HG03558 (cell line): ENCODE measurements around the gene A2M.

ENCODE experiments used
- ATAC-seq: cut with Tn5 transposase; IDR thresholded peaks from one replicate; pipeline ENCODE4 v1.9.1; 2021; ENCODE audit warnings: moderate number of reproducible peaks; ENCODE audit not compliant: unreplicated experiment; ENCODE audit errors: extremely low read depth

The A2M gene

DNA sequence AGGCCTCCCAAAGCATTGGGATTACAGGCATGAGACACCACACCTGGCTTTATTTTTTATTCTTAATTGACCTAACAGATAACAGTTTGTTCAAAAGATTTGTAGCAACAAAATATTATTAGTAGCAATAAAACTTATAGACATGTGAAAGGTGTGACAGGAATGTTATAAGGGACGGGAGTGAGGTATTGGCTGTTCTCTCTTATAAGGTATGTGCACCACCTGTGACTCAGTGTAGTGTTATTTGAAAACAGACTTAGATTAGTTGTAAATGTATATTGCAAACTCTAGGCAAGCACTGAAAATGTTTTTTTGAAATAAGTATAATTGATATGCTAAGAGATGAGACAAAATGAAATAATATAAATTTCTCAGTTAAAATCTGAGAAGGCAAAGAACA, 68.6 kb downstream of the A2M start:
- ATAC-seq, result no peak

DNA sequence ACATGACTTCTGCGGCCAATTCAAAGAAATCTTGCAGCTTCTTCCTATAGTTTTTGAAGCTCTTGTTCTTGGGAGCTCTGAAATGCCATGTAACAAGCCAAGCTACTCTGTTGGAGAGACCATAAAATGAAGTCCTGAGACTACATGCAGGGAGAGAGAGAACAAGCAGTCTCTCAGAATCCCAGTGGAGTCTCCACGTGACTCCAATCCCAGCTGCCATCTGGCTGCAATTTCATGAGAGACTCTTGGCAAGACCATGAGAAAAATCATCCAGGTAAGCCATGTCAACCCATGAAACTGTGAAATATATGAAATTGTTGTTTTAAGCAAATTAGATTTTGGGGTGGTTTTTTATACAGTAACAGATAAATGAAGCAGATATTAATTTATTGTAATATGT, 72.0 kb downstream of the A2M start:
- no peak for ATAC-seq

DNA sequence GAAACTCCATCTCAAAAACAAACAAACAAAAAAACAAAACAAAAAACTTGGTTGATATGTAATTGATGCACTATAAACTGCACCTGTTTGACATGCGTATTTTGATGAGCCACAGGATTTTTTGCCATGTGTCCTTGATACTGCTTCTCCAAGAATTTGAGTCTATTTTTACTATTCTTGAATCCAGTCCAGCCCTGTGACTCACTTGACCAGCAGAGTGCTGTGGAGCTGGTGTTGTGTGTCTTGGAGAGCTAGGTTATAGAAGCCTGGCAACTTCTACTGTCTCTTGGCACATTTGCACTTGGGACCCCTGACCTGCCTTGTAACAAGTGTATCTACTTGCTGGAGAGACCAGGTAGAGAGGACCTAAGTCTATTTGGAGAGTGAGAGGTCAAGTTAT, 74.4 kb downstream of the A2M start:
- ATAC-seq, result no peak

DNA sequence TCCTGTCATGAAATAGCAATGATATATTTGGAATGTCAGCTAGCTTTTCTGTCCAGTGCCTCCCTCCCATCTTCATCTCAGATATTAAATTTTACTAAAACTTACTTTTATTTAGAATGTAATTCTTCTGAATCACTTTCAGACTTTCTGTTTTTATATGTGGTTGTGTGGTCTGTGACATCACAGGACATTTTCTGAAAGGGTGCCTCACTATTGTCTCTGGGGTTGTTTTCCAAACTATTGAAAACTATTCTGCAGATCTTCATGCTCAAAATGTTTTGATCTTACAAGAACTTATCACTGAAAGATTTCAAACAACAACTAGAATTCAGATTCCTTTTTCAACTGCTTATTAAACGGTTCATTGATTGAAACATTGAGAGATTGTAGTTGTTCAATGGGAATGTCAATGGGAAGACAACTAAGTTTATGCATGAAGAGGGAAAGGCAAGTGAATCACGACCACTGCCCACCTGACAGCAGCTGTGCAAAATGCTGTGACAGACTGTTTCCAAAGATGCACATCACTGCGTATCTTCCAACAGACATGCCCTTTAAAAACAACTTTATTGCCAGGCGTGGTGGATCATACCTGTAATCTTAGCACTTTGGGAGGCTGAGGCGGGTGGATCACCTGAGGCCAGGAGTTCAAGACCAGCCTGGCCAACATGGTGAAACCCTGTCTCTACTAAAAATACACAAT, 75.1 kb downstream of the A2M start:
- ATAC-seq, result no peak

DNA sequence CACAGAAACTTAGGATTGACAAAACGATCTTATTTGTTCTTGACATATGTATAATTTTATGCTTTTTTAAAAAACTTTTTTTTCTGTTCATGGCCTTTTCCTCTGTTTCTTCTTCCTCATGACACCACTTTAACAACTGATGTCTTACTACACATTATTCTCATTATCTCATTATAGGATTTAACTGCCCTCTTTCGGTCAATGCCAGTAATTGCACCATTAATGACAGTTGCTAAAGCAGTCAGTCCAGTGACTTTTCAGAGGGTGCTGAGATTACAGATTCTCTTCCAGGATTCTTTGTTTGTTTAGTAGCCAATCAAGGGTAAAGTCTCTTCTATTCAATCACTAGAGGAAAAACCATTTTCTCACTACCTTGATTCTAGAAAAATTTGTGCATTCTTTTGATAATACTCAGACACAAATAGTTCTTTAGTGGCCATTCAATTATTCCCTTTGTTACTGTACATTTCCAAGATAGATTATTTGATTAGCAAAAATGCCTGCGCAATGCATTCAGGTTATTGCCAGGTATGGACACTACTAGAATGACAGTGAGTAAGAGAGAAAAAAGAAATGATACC, 76.2 kb downstream of the A2M start:
- ATAC-seq, result no peak

DNA sequence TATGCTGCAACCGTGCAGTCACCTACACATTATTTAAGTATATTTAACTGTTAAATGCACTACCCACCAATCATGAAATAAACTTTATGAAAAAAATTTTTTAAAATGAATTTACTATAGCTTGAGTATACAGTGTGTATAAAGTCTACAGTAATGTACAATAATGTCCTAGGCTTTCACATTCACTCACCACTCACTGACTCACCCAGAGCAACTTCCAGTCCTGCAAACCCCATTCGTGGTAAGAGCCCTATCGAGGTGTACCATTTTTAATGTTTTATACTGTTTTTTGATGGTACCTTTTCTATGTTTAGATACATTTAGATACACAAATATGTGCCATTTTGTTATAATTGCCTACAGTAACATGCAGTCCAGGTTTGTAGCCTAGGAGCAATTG, 78.3 kb downstream of the A2M start:
- no peak for ATAC-seq

DNA sequence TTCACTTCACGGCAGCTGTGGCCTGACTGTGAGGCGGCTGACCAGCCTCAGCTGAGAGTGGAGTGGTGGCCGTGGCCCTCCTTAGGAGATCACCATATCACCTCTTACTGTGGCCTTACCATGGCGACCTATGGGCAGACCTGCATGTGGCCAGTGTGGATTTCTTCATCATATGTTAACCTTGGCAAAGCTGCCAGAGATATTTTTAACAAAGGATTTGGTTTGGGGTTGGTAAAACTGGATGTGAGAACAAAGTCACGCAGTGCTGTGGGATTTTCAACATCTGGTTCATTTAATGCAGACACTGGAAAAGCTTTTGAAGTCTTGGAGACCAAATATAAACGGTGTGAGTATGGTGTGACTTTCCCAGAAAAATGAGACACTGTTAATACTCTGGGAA, 79.5 kb downstream of the A2M start:
- no peak for ATAC-seq

DNA sequence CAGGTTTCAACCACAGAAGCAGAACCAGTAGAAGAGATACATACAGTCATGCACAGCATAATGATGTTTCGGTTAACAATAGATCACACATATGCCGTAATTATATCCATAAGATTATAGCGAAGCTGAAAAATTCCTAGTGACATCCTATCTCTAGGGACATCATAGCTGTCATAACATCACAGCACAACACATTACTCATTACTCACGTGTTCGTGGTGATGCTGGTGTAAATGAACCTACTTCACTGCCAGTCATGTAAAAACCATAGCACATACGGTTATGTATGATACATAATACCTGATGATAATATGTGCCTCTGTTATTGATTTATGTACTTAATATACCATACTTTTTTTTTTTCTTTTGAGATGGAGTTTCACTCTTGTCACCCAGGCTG, 81.6 kb downstream of the A2M start:
- ATAC-seq, result no peak

DNA sequence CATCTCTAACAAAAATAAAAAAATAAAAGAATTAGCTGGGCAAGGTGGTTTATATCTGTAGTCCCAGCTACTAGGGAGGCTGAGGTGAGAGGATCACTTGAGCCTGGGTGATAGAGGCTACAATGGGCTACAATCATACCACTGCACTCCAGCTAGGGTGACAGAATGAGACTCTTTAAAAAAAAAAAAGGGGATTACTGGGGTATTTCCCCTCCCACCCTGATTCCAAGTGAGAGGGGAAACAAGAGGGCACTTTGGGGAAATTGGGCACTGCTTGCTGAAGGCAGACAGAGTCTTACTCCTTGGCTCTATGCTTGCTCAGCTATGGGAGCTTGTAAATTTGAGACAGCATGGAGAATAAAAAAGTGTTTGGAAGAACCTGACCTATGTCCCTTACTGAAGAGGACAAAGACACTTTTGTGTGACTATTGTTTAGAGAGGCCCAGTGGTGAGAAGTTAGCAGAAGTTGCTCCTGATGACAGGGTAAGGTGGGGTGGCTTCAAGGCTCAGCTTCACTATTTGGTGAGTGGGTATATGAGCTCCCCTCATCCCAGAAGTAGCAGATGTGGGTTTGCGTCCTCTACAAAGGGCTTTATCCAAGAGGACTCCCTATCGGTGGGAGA, 82.3 kb downstream of the A2M start:
- no peak for ATAC-seq

DNA sequence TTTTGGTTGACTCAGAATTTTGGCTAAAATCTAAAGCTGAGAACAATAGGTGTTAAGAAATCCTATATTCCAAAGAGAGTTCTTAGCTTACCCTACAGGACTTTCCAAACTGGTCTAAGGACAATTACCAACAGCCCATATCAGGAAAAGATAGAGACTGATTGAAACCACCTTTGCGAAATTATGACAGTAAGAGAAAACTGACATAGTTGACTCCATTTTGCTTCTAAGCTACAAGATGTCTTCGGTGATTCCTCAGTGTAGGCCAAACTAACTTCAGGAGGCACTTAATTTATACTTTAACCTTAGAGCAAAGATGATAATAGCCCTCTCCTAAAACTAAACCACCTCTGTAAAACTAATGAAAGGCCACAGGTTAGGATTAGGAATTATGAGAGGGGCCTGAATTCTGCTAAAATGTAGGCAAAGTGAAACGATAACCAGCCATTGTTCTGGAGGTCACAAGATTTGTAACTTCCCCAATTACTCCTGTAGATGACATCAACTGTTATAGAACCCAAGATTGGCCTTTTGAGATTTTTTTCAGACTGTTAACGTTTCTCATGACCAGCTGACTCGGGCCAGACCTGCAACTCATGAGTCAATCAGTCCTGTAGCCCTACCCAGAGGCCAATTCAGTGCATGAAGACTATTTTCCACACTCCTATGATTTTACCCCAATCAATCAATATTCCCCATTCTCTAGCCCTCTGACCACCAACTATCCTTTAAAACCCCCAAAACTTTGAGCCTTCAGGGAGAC, 83.3 kb downstream of the A2M start:
- ATAC-seq, result no peak

DNA sequence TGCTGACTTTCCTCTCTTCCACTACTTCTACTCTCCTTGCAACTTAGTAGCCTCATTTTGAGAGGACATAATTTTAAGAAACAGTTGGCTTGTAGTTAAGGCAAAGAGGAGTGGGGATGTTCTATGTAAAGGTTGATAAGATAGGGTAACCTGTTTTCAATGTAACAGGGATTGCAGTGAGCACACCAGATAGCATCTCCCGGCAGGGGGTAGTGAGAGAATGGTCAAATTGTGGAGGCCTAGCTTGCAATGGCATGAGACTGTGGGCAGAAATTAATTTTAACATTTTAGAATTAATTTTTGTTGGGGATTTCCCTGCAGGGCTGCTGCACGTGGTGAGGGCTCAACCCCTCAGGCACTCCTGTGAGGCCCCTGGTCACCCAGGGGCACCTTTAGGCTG, 84.9 kb downstream of the A2M start:
- ATAC-seq, result no peak

DNA sequence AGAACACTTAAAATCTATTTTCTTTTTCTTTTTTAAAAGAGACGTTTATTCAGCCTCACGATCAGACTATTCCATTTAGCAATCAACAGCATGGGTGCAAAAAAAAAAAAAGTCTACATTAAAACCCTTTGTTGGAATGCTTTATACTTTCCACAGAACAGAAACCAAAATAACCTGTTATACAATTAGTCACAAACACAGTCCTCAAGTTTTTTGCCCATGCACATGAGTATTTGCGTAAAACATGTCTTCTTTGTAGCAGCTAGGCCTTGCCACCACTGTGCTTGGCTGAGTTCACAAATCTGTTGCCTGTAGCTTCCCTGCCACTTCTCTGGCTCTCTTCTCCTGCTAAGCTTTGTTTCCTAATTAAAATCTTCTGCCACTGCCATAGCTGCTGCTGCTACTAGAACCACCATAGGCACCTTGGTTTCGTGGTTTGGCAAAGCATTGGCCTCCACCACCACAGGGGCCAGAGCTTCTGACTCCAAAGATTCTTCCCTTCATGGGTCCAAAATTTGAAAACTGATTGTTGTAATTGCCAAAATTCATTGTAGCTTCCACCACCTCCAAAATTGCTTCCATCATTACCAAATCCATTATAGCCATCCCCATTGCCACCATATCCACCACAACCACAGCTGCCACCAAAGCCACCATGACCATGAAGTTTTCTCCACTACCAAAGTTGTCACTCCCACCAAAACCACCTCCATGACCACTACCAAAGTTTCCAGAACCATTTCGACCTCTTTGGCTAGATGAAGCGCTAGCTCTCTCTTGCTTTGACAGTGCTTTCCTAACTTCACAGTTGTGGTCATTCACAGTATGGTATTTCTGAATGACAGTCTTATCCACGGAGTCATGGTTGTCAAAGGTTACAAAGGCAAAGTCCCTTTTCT, 88.3 kb downstream of the A2M start:
- no peak for ATAC-seq

DNA sequence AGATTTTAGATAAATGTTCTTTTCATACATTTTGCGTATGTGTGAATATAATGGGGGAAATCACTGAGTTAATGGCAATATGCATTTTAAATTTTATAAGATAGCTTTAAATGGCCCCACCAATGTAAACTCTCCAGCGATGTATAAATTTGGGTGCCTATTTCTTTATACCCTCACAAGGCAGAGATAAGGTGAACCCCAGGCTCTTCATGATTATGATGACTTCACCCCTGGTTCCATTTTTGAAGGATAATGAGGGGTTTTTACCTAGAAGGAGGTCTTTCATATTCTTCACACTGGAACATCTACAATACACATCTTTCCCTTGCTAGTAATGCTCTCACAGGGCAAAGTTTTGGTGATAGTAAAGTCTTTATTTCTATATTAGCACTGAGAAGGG, 91.2 kb downstream of the A2M start:
- ATAC-seq, result no peak

DNA sequence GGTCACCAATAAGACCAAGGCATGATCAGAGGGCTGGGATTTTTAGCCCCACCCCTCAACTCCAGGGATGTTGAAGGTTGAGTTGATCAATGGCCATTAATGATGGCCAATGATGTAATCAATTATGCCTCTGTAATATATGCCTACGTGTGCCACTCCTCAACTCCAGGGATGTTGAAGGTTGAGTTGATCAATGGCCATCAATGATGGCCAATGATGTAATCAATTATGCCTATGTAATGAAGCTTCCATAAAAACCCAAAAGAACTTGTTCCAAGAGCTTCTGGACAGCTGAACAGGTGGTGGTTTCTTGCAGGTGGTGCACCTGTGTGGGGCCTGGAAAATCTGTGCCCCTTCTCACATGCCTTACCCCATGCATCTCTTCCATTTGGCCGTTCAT, 93.1 kb downstream of the A2M start:
- no peak for ATAC-seq
